ENCODE measurements around the gene C4BPA.

The C4BPA gene

GRCh38 chr1:207172885-207173284, 68.9 kb downstream of the C4BPA start:
- no peak for TF ChIP-seq YY1 (IDR thresholded peaks at IDR 0.05; ENCODE audit: low read depth)
- TF ChIP-seq RAD21 (IDR thresholded peaks at IDR 0.05; ENCODE audit: low read depth) = no peak
- TF ChIP-seq ZBTB7A (IDR thresholded peaks at IDR 0.05; ENCODE audit: low read depth) = no peak
- no peak for TF ChIP-seq CEBPB (IDR thresholded peaks at IDR 0.05)
- TF ChIP-seq, protein P1, sequence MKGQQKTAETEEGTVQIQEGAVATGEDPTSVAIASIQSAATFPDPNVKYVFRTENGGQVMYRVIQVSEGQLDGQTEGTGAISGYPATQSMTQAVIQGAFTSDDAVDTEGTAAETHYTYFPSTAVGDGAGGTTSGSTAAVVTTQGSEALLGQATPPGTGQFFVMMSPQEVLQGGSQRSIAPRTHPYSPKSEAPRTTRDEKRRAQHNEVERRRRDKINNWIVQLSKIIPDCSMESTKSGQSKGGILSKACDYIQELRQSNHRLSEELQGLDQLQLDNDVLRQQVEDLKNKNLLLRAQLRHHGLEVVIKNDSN (IDR thresholded peaks at IDR 0.05) = no peak
- TF ChIP-seq EGR1 (IDR thresholded peaks at IDR 0.05) = no peak
- no peak for TF ChIP-seq EP300 (IDR thresholded peaks at IDR 0.05; ENCODE audit: borderline replicate concordance)
- TF ChIP-seq TAF1 (IDR thresholded peaks at IDR 0.05; ENCODE audit: low read depth) = no peak
- TF ChIP-seq CREB1 (IDR thresholded peaks at IDR 0.05; ENCODE audit: low read depth) = no peak
- TF ChIP-seq FOXM1 (IDR thresholded peaks at IDR 0.05; ENCODE audit: borderline replicate concordance, low read depth) = no peak
- TF ChIP-seq, protein P2, sequence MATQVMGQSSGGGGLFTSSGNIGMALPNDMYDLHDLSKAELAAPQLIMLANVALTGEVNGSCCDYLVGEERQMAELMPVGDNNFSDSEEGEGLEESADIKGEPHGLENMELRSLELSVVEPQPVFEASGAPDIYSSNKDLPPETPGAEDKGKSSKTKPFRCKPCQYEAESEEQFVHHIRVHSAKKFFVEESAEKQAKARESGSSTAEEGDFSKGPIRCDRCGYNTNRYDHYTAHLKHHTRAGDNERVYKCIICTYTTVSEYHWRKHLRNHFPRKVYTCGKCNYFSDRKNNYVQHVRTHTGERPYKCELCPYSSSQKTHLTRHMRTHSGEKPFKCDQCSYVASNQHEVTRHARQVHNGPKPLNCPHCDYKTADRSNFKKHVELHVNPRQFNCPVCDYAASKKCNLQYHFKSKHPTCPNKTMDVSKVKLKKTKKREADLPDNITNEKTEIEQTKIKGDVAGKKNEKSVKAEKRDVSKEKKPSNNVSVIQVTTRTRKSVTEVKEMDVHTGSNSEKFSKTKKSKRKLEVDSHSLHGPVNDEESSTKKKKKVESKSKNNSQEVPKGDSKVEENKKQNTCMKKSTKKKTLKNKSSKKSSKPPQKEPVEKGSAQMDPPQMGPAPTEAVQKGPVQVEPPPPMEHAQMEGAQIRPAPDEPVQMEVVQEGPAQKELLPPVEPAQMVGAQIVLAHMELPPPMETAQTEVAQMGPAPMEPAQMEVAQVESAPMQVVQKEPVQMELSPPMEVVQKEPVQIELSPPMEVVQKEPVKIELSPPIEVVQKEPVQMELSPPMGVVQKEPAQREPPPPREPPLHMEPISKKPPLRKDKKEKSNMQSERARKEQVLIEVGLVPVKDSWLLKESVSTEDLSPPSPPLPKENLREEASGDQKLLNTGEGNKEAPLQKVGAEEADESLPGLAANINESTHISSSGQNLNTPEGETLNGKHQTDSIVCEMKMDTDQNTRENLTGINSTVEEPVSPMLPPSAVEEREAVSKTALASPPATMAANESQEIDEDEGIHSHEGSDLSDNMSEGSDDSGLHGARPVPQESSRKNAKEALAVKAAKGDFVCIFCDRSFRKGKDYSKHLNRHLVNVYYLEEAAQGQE (IDR thresholded peaks at IDR 0.05; ENCODE audit: low read depth) = no peak
- TF ChIP-seq TEAD4 (IDR thresholded peaks at IDR 0.05) = no peak
- TF ChIP-seq NFIC (IDR thresholded peaks at IDR 0.05) = no peak
- no peak for TF ChIP-seq MAX (IDR thresholded peaks at IDR 0.05)
- TF ChIP-seq TCF12 (IDR thresholded peaks at IDR 0.05; ENCODE audit: low read depth) = no peak

DNA sequence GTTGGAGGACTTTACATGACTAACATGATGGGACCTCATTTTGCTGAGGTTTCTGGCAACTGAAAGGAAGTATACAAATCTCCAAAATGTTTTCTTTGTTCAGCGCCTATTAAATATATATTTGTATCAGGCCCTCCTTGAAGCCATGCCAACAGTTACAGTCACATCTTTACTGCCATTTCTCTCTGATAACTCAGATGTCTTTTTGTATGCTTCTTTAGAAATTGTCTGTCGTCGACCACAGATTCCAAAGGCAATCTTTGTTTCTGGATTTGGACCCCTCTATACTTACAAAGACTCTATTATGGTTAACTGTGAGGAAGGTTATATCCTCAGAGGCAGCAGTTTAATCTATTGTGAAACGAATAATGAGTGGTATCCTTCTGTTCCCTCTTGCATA, 69.4 kb downstream of the C4BPA start:
- TF ChIP-seq TEAD4 (IDR thresholded peaks at IDR 0.05) (no peak), TCF12 (IDR thresholded peaks at IDR 0.05; ENCODE audit: low read depth) (no peak), MAX (IDR thresholded peaks at IDR 0.05) (no peak), CEBPB (IDR thresholded peaks at IDR 0.05) (no peak), EGR1 (IDR thresholded peaks at IDR 0.05) (no peak), NFIC (IDR thresholded peaks at IDR 0.05) (no peak), CREB1 (IDR thresholded peaks at IDR 0.05; ENCODE audit: low read depth) (no peak), TAF1 (IDR thresholded peaks at IDR 0.05; ENCODE audit: low read depth) (no peak)
- TF ChIP-seq, protein P1 (IDR thresholded peaks at IDR 0.05) = no peak
- TF ChIP-seq, protein P2 (IDR thresholded peaks at IDR 0.05; ENCODE audit: low read depth) = no peak

DNA sequence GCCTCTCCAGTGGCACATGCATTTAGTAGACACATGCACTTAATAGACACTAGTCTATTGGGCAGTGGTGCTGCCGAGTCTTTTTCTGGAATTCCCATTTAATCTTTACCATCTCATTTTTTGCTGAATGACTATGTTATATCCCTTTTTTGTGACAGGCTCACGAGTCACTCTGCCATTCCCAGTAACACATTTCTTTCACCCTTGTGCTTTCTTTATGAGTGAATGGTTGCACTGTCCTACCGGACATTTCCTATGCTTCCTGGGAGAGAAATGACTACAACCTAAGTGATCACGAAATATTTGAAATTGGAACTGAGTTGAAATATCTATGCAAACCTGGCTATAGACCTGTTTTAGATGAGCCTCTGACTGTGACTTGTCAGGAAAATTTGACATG, 70.9 kb downstream of the C4BPA start:
- TF ChIP-seq EP300 (IDR thresholded peaks at IDR 0.05; ENCODE audit: borderline replicate concordance) (no peak), CEBPB (IDR thresholded peaks at IDR 0.05) (no peak), FOXM1 (IDR thresholded peaks at IDR 0.05; ENCODE audit: borderline replicate concordance, low read depth) (no peak), ZBTB7A (IDR thresholded peaks at IDR 0.05; ENCODE audit: low read depth) (no peak), NFIC (IDR thresholded peaks at IDR 0.05) (no peak)
- TF ChIP-seq, protein P2 (IDR thresholded peaks at IDR 0.05; ENCODE audit: low read depth) = no peak

GRCh38 chr1:207179036-207179435, 75.0 kb downstream of the C4BPA start:
- TF ChIP-seq TAF1 (IDR thresholded peaks at IDR 0.05; ENCODE audit: low read depth) = no peak
- no peak for TF ChIP-seq TEAD4 (IDR thresholded peaks at IDR 0.05)
- TF ChIP-seq EP300 (IDR thresholded peaks at IDR 0.05; ENCODE audit: borderline replicate concordance) = no peak
- TF ChIP-seq RAD21 (IDR thresholded peaks at IDR 0.05; ENCODE audit: low read depth) = no peak
- TF ChIP-seq FOXM1 (IDR thresholded peaks at IDR 0.05; ENCODE audit: borderline replicate concordance, low read depth) = no peak
- TF ChIP-seq, protein P1 (IDR thresholded peaks at IDR 0.05) = no peak
- no peak for TF ChIP-seq YY1 (IDR thresholded peaks at IDR 0.05; ENCODE audit: low read depth)
- no peak for TF ChIP-seq ZBTB7A (IDR thresholded peaks at IDR 0.05; ENCODE audit: low read depth)
- TF ChIP-seq TCF12 (IDR thresholded peaks at IDR 0.05; ENCODE audit: low read depth) = no peak

All from Ishikawa (cell line).